HG03108 (cell line): ENCODE data around the gene PGBD1.

ENCODE experiments used
- ATAC-seq: cut with Tn5 transposase; IDR thresholded peaks from one replicate; pipeline ENCODE4 v1.9.1; 2021; ENCODE audit warnings: moderate library complexity; ENCODE audit not compliant: unreplicated experiment

The PGBD1 gene

DNA sequence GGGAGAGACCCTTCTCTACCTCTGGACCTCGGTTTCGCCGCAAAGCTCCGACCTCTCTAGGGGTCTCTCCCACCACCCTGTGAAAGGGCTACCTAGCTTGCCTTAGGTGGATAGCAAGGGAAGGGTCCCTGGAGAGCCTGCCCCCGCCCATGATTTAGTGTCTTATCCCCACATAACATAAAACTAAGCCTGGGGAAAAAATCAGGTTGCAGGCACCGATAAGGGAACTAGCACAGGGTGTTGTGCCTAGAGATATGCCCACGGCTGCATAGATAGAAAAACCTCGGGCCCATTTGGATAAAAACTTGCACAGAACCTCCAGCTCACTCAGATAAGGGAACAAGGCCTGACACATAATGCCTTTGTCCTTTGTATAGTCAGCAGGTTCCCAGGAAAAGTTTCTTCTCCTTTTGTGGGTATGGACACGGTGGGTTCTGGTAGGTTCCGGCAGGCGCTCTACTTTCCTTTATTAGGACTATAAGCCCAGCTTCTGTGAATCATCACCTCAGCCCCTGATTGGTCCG, 53.7 kb downstream of the PGBD1 start:
- no peak for ATAC-seq

- ATAC-seq, result peak; percentile 65
Measured at GRCh38 chr6:28335564-28336283, 54.4 kb downstream of the PGBD1 start, which contains the start of gene ZSCAN31. TSS of gene ZSCAN31 (minus strand) at chr6:28336148. CDS start at chr6:28329683, 6,465 bp downstream.

DNA sequence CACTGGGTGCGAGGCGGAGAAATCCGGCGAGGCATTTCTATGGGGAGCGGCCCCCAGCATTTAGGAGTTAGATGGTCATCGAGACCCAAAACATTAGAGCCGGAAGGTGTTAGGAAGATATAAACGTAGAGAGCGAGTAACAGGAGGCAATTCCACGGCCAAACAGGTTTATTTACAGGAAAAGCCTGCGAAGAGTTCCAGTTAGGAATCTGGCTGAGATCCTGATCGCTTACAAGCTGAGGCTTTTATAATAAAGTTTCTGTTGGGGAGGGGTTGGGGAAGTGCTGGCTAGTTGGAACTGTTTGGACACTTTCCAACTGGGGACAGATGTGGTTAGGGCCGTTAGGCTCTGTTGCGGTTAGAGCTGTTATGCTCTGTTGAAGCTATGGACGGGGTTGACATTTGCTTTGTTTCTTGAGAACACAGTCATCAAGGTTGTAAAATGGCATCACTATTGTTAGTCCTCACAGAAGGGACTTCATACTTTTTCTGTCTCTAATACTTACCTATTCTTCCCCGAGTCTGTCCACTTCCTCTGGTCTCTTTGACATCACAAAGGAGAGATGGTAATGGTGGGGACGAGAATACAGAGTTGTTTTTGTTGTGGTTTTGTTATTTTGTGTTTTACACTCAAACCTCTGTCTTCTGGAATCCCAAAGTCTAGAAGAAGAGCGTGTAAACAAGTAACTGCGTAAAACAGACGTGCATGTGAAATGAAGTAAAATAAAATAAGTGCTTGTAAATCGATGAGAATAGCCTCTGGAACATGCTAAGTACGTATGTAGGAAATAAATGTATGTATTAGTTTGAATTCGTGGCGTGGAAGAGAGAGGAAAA, 55.1 kb downstream of the PGBD1 start:
- ATAC-seq, result no peak

GRCh38 chr6:28337121-28337520, 55.7 kb downstream of the PGBD1 start:
- no peak for ATAC-seq

- ATAC-seq, result no peak
Measured at GRCh38 chr6:28340310-28341095, 59.1 kb downstream of the PGBD1 start.

- ATAC-seq, result no peak
Measured at GRCh38 chr6:28343898-28344677, 62.7 kb downstream of the PGBD1 start.

- no peak for ATAC-seq
Measured at GRCh38 chr6:28345201-28345600, 63.8 kb downstream of the PGBD1 start.

DNA sequence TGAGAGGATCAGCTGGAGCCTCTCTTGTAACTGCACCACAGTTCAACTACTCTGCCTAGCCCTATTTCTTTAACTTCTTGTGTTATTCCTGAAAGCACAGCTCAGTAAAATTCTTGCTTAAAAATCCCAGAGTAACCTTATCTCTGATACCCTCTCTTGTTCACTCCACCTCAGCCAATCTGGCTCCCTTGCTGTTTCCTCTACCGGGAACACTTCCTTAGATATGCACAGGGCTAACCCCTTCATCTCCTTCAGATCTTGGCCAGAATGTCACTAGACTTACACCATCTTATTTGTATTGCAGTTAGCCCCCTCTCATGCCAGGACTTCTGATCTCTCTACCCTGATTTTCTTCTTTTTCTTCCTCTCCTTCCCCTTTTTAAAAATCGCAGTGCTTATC, 65.7 kb downstream of the PGBD1 start:
- ATAC-seq, result no peak

DNA sequence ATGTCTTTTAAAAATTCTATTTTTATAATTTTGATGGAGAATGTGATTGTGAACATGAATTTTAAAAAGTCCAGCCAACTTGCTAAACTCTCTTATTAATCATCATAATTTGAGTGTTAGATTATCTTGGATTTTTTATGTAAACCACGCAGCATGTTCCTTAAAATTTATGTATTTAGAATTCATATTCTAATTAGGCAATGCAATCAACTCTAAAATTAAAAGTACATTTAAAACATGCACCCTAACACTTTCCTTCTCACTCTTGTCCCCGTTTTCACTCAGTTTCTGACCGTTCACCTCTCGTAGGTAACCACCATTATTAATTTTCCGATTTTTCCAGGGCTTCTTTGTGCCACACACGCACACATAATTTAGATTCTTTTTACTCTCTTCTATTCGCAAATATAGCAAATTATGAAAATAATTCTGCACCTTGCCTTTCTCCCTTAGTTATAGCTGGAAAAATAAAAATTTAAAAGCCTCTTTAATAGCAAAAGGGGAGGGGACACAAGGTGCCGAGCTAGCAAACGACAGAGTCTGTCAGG, 68.0 kb downstream of the PGBD1 start:
- no peak for ATAC-seq

- ATAC-seq, result peak; percentile 94
Measured at GRCh38 chr6:28349892-28350737, 68.7 kb downstream of the PGBD1 start, which contains the start of gene ZKSCAN3. TSS of gene ZKSCAN3 (plus strand) at chr6:28349947. CDS start at chr6:28359587, 9,640 bp downstream.

GRCh38 chr6:28351087-28351486, 69.7 kb downstream of the PGBD1 start:
- no peak for ATAC-seq

- no peak for ATAC-seq
Measured at GRCh38 chr6:28351493-28351925, 70.1 kb downstream of the PGBD1 start.
